Activated CD8-positive, alpha-beta memory T cell treated with anti-CD3 and anti-CD28 coated beads for 36 hours (primary cell): ENCODE measurements around the gene PCP4. TPM values are rescaled to one million over a fixed set of nuclear protein-coding genes. Genes with fewer than 3 reads are reported as not detected.
"Not testable (repeated sequence)": the region's sequence is repeated elsewhere in the genome, so short reads cannot be mapped to it uniquely, and the experiment has no call there.

Experiments used
- CTCF ChIA-PET: fragments of 350-600 bp; sonication (Branson Sonifier 250); formaldehyde crosslinking; loops from one replicate; lab custom pipeline; 2021; ENCODE audit warnings: antibody characterized with exemption; lab: Charles Lee
- POLR2A ChIA-PET: fragments of 350-600 bp; sonication (Branson Sonifier 250); formaldehyde crosslinking; loops from one replicate; lab custom pipeline; 2021; ENCODE audit warnings: antibody characterized with exemption; lab: Charles Lee
- total RNA-seq, 2 experiments: library from RNA; stranded (reverse); gene quantifications; one replicate each; pipeline ENCODE4 v1.2.3, GENCODE V29; 2021

Gene PCP4
- total RNA-seq, 2 experiments from 2014 or later = not detected

DNA sequence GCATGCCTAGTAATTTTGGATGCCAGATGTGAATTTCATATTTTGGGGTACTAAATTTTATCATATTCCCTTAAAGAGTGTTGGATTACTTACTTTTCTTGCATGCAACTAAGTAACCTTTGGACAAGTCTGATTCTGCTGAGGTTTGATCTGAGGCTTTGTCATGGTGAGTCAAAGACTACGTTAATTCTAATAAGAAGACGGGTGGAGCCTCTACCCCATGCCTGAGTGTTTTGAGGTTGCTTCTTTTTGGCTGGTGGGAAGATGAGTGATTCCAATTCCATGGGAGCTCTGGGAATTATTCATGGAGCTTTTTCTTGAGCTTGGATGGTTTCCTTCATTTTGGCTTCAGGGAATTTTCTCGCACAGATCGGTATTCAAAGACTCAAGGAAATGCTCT, 11.6 kb upstream of the PCP4 start:
- POLR2A ChIA-PET = no interaction called here
- CTCF ChIA-PET = no interaction called here

DNA sequence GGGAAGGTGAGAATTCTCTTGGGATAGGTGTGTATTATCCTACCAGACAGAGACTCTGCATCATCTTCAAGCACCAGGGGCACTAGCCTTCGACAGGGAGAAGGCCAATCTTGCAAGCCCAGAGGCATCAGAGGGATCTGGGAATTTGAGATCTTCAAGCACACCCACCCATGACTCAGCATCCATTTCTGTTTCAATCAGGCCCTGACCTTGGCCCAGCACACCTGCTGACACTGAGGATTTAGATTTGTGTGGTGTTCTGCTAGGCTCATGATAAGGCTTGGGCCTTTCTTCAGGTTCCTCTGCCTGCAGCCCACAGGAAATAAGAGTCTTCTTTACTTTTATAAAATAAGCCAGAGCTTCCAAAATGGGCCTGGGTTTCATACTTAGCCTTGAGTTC, 6.6 kb upstream of the PCP4 start:
- CTCF ChIA-PET = no interaction called here
- POLR2A ChIA-PET = no interaction called here

DNA sequence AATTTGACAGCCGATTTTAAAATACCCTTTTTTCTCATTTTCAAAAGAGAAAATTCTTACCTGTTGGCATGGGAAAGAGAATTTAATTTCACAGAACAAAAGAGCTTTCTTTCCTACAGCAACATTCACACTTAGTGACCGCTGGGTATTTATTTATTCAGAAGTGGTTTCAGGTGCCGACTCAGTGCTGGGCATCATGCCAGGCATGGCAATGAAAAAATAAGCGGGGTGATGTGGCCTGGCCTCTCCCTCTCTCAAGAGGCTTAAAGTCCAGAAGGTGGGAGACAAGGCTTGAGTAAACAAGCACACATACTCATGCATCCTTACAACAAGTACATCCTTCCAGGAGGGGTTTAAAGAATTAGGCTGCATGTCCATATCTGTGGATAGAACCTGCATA, 4.1 kb upstream of the PCP4 start:
- POLR2A ChIA-PET = no interaction called here

DNA sequence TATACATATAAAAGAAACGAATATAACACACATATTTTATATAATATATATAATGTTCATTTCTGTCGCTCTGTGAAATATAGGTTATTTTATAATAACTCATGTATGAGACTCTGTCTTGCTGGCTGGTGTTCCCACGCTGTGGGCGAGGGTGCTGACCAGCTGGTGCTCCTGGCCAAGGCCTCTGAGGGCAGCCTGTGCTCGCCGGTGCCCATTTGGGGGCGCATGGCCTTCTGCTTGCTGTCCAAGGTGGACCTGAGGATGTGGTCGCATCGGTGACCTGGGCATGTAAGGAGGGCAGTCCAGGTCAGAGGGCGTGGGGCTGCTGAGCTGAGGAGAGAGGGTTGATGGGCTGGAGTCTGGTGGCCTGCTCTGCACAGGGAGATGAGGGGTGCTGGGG, 1.1 kb upstream of the PCP4 start:
- ChIA-PET POLR2A (no interaction called here), CTCF (no interaction called here)

More for the DNA sequence above, 4.1 kb upstream of the PCP4 start:
- CTCF ChIA-PET = no interaction called here

DNA sequence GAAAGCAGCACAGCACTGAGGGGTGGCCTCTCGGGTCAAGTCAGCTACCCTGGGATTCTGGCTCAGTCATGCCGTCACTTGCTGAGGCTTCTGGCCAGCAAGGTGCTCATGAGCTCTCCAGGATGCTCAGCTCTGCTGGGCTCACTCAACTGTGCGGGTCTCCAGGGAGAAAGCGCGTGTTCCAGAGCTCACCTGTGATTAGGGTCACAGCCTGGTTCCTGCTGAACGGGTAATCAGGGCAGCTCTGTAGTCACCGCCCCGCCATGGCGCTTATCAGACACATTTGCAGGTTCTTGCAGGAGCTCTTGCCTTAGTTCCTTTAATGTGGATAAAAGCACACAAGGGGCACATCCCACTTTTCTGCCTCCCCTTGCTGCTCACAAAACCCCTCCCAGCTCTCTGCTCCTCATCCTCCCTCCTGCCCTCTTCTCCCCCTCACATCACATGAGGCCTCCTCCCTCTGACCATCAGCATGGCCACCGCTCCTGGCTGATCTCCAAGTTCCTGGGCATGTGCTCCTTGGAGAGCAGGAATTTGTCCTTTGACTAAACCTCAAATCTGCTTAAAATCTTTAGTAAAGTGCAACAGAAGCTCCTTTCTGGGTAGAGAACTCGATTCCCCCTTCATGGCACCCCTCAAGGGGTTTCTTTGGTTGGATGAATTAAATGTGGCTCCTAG, 2.0 kb downstream of the PCP4 start:
- CTCF ChIA-PET = no interaction called here
- POLR2A ChIA-PET = no interaction called here

DNA sequence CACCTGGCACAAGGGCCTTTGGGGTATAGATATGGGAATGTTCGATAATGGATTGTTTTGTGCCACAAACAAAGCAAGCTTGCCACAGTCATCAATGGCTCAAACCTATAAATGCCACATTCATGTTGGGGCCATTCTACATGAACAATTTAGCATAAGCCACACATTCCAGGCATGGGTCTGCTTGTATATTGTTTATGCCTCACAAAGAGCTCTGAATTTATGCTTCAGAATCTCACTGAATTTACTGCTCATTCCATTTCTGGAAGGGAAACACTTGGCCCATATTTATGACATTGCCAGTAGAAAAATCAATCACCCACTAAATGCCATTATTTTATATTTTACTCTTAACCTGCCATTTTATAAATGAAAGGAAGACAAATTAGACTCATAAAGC, 6.4 kb downstream of the PCP4 start:
- POLR2A ChIA-PET = no interaction called here
- CTCF ChIA-PET = no interaction called here

DNA sequence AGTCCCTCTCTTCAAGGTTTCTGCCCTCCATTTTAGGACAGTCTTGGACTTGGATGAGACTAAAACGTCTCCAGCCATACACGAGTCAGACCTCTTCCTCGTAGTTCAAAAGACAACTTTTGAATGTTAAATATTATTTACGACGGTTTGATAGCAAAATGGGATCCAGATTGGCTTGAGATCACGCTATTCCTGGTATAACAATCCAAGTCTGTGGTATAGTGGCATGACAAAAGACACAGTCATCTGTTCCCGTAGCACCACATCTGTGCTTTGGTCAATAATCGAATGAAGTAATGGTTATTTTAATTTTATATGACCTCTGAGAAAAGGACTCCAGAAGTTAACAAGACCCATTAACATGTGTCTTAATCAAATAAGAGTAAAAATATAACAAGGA, 7.0 kb downstream of the PCP4 start:
- ChIA-PET POLR2A (no interaction called here), CTCF (no interaction called here)

DNA sequence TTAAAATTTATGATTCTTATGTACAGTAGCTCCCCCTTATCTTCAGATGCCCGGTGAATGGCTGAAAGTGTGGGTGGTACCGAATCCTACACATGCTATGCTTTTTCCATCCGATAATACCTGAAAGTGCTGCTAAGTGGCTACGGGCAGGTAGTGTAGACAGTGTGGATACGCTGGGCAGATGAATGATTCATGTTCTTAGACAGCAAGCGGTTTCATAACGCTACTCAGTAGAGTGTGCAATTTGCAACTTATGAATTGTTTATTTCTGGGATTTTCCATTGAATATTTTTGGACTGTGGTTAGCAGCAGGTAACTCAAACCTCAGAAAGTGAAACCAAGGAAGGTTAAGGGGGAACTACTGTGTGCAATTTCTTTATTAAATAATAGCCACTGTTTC, 7.5 kb downstream of the PCP4 start:
- ChIA-PET CTCF (no interaction called here), POLR2A (no interaction called here)

DNA sequence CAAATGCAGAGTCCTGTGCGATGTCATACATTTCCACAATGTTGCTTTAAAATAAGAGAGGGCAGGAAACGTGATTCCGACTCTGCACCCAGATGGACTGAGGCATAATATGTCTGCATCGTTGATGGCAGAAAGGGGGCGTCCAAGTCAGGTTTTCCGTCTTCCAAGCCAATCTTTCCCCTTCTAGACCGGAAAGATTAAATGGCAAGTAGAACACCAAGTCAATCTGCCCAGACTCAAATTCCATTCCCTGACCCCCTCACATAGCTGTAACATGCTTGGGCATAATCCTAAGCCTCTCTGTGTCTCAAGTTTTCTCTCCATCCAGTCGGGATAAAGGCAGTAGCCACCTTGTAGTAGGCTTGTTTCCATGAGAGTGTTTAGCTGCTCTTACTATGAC, 14.4 kb downstream of the PCP4 start:
- CTCF ChIA-PET = no interaction called here
- POLR2A ChIA-PET = no interaction called here

DNA sequence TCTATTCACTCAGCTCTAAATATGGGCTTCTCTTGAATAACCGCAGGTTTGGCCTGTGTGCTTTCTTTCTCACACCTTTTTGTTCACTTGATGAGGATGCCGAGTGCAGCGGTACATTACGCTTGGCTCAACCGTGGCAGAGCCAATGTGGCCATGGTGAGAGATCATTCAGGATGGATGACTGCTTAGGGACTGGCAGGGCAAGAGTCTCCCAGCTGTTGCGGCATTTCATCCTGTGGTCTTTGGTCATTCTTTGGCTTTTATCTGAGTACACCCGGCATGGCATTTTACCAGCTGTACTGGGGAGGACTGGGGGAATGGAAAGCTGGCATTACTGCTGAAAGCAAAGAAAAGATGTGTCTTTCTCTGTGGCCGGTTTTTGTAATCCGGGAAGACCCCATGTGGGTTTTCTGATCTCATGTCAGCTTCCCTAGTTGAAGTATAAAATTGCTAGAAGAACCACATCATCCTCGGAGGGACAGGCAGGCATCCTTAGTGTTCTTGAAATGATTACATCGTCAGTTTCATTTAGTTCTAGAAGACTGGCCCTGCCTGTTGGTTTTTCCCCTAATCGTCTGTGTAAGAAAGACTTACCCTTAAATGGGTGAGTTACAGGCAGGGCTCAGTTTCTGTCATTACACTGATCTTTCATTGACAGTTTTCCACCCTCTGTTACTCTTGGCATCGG, 15.1 kb downstream of the PCP4 start:
- ChIA-PET CTCF (no interaction called here), POLR2A (no interaction called here)

DNA sequence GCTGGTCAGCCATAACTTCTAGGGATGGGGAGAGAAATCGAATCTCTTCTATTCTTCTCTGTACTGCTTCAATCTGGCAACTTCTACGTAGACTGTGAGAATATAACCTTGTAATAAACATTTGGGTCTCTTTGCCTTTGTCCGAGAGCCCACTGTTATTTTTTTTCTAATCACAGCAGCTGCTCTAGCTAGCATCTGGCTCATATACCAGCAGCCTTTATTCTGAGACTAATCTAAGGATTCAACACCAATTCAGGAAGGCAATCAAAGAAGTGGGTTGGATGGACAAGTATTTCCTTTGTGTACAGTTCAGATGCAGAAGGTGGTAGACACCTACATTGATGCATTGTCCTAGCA, 15.6 kb downstream of the PCP4 start:
- ChIA-PET CTCF (no interaction called here), POLR2A (no interaction called here)

DNA sequence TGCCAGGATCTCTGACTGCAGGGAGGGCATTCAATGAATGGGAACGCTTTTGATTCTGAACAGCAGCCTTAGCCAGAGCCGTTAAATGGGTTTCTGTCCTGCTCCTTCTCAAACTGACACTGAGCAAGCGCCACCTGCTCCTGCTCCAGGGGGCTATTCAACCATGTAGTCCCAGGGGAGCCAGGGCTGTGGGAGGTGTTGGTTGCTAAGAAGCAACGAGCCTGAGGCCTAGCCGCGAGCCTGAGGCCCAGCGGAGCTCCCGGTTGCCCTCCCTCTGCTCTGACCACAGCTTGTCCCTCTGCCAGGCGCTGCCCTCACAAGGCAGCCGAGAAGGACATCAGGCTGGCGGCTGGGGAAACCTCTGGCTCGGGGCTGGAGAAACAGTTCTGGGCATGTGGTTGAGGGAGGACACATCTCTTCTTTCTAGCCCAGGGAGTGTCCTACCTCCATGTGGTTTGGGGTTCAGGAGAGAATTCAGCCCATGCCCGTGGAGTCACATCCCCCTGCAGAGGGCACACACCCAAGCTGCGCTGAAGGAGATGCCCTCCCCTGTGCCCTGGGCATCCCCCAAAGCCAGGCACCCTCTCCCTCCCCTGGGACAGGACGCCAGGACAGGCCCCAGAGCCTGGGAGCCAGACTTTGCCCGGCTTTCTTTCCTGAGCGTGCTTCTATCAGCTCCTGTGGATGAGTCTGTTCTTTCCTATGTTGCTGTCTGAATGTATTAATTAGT, 18.0 kb downstream of the PCP4 start:
- ChIA-PET POLR2A (no interaction called here), CTCF (interaction anchor here (1.7 kb wide), 1 partner anchor 9 kb away, joined by 3 read pairs; no protein-coding TSS in a partner anchor)

DNA sequence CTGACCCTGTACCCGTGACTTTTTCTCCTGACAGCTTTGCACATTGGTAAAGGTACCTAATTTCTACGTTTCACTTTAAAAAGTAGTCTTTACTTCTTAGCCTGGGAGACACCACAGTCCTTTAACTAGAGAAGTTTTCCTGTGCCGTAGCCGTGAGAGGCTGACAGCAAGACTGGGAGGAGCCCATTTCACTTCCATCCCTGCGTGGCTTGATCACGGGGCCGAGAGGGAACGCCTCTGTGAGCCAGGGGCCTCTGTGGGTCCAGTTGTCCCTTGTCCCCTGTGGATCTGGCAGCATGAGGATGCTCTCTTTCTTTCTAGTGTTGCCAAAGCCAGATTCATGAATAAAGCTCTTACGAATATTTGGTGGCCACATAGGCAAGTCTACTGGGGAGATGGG, 21.6 kb downstream of the PCP4 start:
- ChIA-PET CTCF (no interaction called here), POLR2A (no interaction called here)

DNA sequence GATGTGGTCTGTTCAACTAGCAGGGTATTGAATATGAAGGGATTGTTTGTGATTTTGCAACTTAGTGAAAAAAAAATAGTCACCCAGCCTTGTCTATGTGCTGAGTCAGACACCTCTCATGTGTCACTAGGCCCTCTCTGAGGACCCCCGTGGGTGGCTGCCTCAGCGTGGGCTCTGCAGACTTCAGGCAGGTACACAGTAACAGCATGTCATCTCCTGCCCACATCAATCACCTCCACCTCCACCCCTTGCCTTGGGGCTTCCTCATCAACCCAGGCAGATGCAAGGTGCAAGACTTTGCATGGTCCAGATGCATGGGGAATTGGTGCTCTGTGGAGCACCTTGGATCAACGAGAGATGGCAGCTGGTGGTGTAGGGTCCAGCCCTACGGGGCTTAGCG, 23.9 kb downstream of the PCP4 start:
- POLR2A ChIA-PET = no interaction called here
- CTCF ChIA-PET = no interaction called here

DNA sequence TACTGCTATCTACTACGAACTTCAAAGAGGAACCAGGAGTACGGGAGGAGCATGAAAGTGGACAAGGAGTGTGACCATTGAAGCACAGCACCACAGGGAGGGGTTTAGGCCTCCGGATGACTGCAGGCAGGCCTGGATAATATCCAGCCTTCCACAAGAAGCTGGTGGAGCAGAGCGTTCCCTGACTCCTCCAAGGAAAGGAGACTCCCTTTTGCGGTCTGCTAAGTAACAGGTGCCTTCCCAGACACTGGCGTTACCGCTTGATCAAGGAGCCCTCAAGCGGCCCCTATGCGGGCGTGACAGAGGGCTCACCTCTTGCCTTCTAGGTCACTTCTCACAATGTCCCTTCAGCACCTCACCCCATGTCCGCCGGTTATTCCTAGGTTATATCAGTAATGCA, 24.6 kb downstream of the PCP4 start:
- CTCF ChIA-PET, POLR2A ChIA-PET: not testable (repeated sequence)

DNA sequence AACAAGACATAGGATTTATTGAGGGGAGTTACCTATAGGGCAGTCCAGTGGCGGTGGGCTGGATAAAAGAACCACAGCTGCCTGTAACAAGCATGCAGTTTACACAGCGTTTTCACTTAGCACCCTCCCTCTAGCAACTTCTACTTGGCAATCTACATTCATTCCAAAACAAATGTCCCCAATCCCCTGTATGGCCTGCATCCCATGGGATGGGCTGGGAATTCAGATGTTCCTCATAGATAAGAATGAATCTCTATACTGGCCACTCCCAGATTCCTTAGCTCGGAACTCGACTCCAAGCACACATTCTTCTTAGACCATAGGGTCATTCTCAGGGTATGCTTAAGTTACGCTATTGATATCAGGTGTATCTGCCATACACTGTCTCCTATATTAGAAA, 33.3 kb downstream of the PCP4 start:
- CTCF ChIA-PET = no interaction called here
- POLR2A ChIA-PET = no interaction called here

DNA sequence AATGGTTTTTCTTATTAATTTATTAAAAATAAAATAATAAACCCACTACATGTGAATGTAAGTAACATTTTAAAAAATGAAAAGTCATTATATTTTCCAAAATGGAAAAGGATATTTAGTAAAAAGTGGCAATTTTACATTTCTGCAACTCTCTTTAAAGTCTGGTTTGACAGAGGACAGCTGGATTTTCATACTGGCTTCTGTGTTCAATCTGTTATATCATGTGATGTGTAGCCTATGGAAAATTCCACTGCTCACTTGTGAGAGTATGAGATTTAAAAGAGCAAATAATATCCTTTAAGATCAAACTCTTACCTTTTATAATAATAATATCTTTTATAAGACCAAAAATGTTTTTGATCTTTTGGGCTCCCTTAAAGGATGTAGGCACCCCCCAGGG, 33.7 kb downstream of the PCP4 start:
- ChIA-PET CTCF (no interaction called here), POLR2A (no interaction called here)

DNA sequence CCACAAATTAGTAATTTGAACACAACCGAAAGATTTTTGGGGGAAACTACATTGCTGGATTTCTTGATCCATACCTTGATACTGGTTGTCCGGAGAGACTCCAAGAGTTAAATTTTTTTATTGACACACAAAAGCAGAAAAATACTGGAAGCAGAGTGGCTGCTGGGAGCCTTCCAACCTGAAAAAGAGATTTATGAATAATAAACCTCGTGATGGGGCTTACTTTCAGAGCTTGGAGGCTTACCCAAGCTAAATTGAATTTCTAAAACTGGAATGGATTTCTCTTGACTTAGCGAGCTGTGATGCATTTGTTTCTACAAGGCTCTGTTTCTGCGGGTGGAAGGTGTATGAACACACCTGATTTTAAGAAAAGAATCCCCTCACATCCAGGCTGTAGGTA, 35.7 kb downstream of the PCP4 start:
- POLR2A ChIA-PET = no interaction called here
- CTCF ChIA-PET = no interaction called here

DNA sequence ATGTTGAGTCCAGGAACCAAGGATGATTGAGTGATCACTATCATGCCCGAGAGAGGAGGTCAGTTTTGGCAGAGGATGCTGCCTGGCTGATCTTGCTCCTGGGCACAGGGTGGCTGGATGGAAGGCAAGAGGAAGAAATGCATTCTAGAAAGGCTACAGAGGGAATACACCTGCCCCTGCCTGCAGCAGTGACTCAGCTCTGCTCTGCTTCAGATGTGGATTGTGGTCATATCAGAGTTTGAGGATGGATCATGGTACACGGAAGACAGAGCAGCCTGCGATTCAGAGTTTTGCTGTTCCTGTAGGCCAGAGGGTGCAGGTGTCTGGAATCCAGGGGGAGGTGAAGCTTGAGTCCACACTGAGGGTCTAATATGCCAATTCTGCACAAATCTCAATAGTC, 37.2 kb downstream of the PCP4 start:
- POLR2A ChIA-PET = no interaction called here
- CTCF ChIA-PET = no interaction called here

DNA sequence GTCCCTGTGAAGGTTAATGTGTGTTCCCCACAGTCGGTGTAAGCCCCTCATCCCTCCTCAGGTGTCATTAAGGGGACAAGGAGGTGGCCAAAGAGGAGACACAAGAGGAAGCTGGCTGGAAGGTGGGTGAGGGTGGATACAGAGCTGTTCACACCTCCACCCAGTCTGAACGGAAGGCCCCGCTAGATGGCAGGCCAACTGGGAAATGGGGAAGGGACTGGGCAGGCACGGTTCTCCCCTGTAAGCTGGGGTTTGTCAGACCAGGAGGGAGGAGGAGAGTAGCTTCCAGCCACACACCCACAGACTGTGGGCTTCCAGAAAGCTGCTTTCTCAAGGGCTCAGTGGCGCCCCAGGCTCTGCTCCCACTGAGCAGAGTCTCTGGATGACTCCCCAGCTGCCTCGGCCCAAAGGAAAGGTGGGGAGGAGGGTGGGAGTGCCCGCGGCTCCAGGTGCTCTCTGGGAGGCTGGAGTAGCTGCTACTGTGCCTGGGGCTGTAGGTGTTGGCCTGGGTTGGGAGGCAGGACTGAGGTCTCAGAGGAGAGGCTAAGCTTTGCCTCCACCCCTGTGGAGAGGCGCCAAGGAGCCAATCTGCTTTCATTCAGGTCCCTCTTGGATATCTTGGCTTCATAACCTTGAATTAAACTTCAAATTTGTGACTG, 41.2 kb downstream of the PCP4 start:
- ChIA-PET CTCF (no interaction called here), POLR2A (no interaction called here)
